Stimulated activated CD8-positive, alpha-beta memory T cell treated with anti-CD3 and anti-CD28 coated beads, Interleukin-15, amount 100 ng/mL, for 4 hours (primary cell): ENCODE data around the gene SUPT4H1.

Experiments
- DNase-seq, 2 donors: peaks; one replicate each; pipeline ENCODE4 v3.0.0-alpha.2; 2020; ENCODE audit warnings: low read depth in 2 of 2

The SUPT4H1 gene

DNA sequence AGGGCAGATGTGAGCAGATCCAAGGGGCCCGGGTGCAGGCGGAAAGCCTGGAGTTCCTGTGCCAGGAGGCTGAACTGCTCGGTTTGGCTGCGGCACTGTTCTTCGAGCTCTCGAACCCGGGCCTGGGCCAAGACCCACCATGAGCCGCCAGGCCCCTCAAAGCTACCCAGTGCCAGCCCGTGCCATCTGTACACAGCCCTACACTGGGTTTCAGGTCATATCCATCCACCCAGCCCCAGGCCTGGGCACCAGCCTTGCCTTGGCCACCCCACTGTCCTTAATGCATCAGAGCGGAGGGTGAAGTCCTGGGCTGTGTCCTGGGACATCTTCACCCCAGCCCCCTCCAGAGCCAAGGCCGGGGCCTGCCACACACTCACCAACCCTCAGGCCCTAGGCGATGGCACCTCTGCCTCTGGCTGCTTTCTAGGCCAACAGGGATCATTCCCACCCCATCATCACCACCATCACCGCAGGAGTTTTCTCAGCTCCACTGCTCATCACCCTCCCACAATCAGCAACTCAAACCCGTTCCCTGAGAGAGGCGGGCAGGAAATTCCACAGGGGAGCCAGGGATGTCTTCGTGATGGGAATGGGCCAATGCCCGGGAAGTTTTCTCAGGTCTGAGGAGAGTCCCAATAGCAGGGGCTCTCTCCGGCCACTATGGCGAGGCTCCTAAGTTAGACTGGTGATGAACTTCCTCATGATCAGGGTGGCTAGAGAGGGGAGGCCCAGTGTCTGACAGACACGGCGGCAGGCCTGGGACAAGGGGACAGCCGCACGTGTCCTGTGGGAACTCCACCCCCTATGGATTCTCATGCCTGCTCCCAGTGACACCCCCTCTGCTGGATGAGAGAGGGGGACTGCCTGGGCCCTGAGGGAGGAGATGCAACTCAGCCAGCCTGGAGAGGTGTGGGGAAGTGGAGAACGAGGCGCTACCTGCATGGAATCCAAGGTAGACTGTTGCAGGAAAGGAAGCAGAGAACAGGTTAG lies 32.5 kb downstream of the SUPT4H1 start:
- DNase-seq, result no peak

- DNase-seq, result no peak
These were observed 33.3 kb downstream of the SUPT4H1 start for GRCh38 chr17:58318627-58319172.

GRCh38 chr17:58318065-58318481 lies 33.9 kb downstream of the SUPT4H1 start:
- DNase-seq, result no peak

DNA sequence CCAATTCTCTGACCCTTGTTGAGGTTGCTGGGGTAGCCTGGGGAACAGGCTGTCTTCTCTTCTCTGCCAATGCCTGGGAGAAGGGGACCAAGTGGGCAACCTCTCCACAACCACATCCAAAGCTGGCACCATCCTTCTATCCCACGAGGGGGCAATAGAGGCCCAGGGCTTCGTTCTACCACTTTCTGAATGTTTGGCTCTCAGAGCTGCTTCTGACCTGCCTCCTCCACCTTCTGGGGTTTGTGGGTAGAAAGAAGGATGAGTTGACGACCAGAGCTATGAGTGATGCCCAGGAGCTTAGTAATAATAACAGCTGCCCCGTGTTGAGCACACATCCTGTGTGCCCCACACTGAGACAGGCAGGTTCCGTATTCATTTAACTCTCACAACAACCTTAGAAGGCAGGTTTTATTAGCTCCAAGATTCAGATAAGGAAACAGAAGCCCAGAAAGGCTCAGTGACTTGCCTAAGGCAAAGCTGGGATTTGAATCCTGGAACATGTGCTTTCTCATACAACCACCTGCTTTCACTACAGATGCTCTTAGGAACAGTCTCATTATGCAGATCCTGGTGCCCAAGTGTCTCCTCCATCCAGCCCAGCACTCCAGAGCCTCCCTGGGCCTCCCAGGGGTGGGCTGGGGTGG lies 34.5 kb downstream of the SUPT4H1 start:
- no peak for DNase-seq

DNA sequence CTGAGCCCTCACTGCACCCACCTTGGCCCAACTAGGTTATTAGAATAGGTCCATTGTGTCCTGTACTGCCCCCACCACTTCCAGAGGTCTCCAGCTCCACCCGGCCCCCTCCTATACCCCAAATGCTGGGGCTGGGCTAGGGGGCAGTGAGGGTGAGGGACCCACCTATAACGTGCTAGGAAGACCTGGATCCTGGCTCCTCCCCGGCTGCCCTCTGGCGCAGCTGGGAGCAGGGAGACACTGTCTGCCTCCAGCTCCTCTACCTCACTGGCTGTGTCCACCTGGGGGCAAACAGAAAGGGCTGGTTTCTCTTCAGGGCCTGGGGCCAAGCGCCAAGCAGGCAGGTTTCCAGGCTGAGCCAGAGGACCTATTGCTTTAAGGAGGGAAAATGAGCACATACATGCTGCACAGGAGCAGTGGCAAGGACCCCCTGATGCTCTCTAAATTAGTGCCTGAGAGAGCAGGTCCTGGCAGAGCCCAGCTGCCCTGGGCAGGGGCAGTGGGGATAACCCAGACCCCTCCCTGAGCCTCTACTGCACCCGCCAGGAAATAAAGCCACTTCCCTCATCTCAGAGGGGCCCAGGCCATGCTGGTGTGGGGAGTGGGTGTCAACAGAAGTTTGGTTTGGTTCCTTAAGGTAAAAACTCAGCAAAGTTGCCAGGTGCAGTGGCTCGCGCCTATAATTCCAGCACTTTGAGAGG lies 35.6 kb downstream of the SUPT4H1 start:
- no peak for DNase-seq

- DNase-seq, result no peak
These were observed 36.3 kb downstream of the SUPT4H1 start for GRCh38 chr17:58315750-58316149.

DNA sequence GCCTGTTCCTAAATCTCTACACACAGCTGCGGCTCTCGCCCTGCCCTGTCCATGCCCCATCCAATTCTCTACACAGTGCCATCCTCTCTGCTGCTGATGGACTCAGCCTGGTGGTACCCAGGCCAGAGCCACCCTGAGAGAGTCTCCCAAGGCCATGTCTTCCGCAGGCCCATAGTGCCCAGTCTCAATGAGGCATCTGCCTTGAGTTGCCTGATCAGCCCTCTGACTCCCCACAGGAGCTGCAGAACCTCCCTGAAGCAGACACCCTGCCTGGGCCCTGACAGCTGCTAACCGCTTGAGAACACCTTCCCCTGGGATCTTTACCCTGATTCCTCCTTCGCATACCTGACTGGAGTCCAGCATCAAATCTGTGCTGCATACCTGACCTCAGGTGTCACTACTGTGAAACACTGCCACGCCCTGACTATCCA lies 36.7 kb downstream of the SUPT4H1 start:
- DNase-seq, result no peak

DNA sequence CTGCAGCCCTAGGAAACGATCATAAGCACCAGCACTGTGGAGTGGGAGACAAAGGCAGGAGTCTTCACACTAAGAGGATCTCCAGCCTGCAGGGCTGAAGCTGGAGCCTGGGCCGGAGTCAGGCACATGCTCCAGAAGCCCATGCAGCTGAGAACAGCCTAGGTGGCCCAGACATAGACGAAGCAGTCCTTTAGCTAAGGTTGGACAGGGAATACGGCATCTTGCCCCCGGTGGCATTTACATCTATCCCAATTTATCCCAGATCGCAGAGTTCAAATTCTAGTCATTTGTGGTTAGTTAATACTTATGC lies 37.3 kb downstream of the SUPT4H1 start:
- DNase-seq, result no peak

GRCh38 chr17:58313815-58314705 lies 37.9 kb downstream of the SUPT4H1 start:
- no peak for DNase-seq

GRCh38 chr17:58312829-58313228 lies 39.2 kb downstream of the SUPT4H1 start:
- no peak for DNase-seq

DNA sequence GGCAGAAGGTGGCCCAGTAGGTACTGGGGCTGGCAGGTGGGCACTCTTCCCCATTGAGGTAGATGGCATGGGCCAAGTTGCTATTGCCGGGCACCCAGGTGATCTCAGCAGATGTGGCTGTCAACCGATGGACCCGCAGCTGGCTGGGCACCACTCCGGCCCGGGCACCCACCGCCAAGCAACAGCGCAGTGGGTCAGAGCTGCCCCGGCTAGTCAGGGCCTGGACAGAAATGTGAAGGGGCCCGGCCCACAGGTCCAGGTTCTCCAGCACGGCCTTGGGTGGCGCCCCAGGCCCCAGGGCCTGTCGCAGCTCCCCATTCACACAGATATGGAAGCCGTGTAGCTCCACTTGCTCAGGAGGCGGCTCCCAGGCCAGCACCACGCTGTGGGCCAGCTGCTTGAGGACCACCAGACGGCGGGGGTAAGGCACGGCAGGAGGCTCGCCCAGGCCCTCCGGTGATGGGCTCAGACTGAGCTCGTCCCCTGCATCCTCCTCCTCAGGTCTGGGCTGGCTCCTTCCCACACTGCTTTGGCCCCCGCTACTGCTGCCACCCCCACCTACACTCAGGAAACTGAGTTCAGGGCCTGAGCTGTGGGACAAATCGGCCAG lies 39.9 kb downstream of the SUPT4H1 start:
- no peak for DNase-seq

GRCh38 chr17:58311429-58311894 lies 40.5 kb downstream of the SUPT4H1 start:
- DNase-seq, result no peak

- no peak for DNase-seq
These were observed 41.2 kb downstream of the SUPT4H1 start for GRCh38 chr17:58310511-58311428.

GRCh38 chr17:58309918-58310259 lies 42.1 kb downstream of the SUPT4H1 start:
- DNase-seq, result no peak

- no peak for DNase-seq
These were observed 42.8 kb downstream of the SUPT4H1 start for GRCh38 chr17:58308985-58309917.

- DNase-seq, result no peak
These were observed 43.6 kb downstream of the SUPT4H1 start for GRCh38 chr17:58308173-58308984.

GRCh38 chr17:58307468-58308172 lies 44.4 kb downstream of the SUPT4H1 start:
- DNase-seq, result no peak
